GF-D8 (cell line): Measurements from ENCODE around the gene PPP4R3B.

ENCODE experiments used
- DNase-seq: peaks from one replicate; lab custom pipeline; 2025; lab: John Stamatoyannopoulos, UW

PPP4R3B gene

DNA sequence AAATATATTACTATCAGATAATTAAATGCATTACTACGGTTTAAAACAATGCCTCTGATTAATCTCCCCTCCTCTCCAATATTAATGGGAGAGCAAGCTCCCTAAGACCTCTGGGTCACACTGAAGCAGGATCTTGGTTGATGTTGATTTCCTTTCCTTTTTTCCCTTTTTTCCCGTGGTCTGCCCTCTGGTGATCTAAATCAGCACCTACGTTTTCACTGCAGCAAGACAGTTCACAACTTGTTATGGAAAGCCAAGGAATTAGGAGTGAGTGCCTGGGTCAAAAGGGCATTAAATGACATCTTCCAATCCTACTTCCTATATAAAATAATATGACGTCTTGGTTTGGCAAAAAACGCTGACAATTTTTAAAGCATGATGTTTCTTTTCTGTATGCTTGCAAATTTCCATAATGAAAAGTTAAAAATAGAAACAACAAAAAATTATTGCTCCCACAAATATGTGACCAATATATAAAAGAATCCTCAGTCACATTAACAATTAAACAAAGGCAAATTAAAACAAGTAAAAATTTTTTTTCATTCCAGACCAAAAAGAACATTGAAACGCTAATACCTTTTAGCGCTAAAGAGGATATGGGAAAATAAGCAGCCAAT is 105.8 kb downstream of the PPP4R3B start:
- no peak for DNase-seq

- no peak for DNase-seq
These were observed 114.8 kb downstream of the PPP4R3B start for GRCh38 chr2:55502590-55503141.

GRCh38 chr2:55500025-55500424 is 117.4 kb downstream of the PPP4R3B start:
- DNase-seq, result no peak

GRCh38 chr2:55498582-55498981 is 118.8 kb downstream of the PPP4R3B start:
- DNase-seq, result no peak
